Neuronal stem cell (in vitro differentiated cells): ENCODE data around the gene AMER2.

Source experiments
- DNase-seq: peaks from one replicate; pipeline ENCODE4 v3.0.0-alpha.2; 2013; ENCODE audit warnings: low spot score
- H2AFZ ChIP-seq: one replicate; pipeline ENCODE4 v1.6.1; 2013; ENCODE audit warnings: mild to moderate bottlenecking, low read length, inconsistent platforms
- H2AK5ac ChIP-seq: 2 replicates; pipeline ENCODE4 v1.6.1; 2013; ENCODE audit warnings: low read depth, mild to moderate bottlenecking, inconsistent platforms, low read length, moderate library complexity, mixed read lengths
- H2BK120ac ChIP-seq: 2 replicates; pipeline ENCODE4 v1.6.1; 2013; ENCODE audit warnings: low read depth, mild to moderate bottlenecking, inconsistent platforms, low read length, moderate library complexity, mixed read lengths
- H2BK12ac ChIP-seq: one replicate; pipeline ENCODE4 v1.6.1; 2013; ENCODE audit warnings: low read length, inconsistent platforms
- H2BK15ac ChIP-seq: 2 replicates; pipeline ENCODE4 v1.6.1; 2013; ENCODE audit warnings: mild to moderate bottlenecking, low read length, inconsistent platforms, mixed read lengths
- H2BK5ac ChIP-seq: one replicate; pipeline ENCODE4 v1.6.1; 2013; ENCODE audit warnings: inconsistent platforms, mild to moderate bottlenecking, low read length, moderate library complexity
- H3K14ac ChIP-seq: one replicate; pipeline ENCODE4 v1.6.1; 2013; ENCODE audit warnings: low read length, inconsistent platforms
- H3K18ac ChIP-seq: 2 replicates; pipeline ENCODE4 v1.6.1; 2013; ENCODE audit warnings: low read length, inconsistent platforms
- H3K23ac ChIP-seq: 2 replicates; pipeline ENCODE4 v1.6.1; 2013; ENCODE audit warnings: low read depth, mild to moderate bottlenecking, mixed read lengths, low read length, inconsistent platforms; ENCODE audit not compliant: poor library complexity
- H3K27ac ChIP-seq: replicated peaks from 3 replicates; pipeline ENCODE4 v1.5.1; 2013; ENCODE audit warnings: low read length, inconsistent platforms
- H3K27me3 ChIP-seq, 3 experiments: 2 replicates each; pipeline ENCODE4 v1.6.1; 2013; ENCODE audit warnings: low read length in 3 of 3, mild to moderate bottlenecking in 2 of 3, inconsistent platforms in 1 of 3, low read depth in 1 of 3, mixed read lengths in 1 of 3, moderate library complexity in 1 of 3; ENCODE audit not compliant: control insufficient read depth in 3 of 3, insufficient read depth in 3 of 3
- H3K36me3 ChIP-seq, 2 donors: replicated peaks in 1 of 2; 2 replicates each; pipeline ENCODE4 v1.6.1; 2013; ENCODE audit warnings: low read length in 2 of 2; ENCODE audit not compliant: control insufficient read depth in 2 of 2, insufficient read depth in 2 of 2
- H3K4ac ChIP-seq: 2 replicates; pipeline ENCODE4 v1.6.1; 2013; ENCODE audit warnings: inconsistent platforms, mild to moderate bottlenecking, low read length, moderate library complexity
- H3K4me1 ChIP-seq, 2 donors: 1 replicate in 1 of 2; 2 replicates in 1 of 2; pipeline ENCODE4 v1.6.1; 2013; ENCODE audit warnings: low read length in 2 of 2, low read depth in 1 of 2; ENCODE audit not compliant: control insufficient read depth in 2 of 2, insufficient read depth in 1 of 2
- H3K4me2 ChIP-seq: one replicate; pipeline ENCODE4 v1.6.1; 2013; ENCODE audit warnings: mild to moderate bottlenecking, low read length, inconsistent platforms; ENCODE audit not compliant: insufficient read depth, poor library complexity, severe bottlenecking
- H3K4me3 ChIP-seq, 2 donors: 2 replicates each; pipeline ENCODE4 v1.5.1; 2013; ENCODE audit warnings: low read length in 2 of 2, mild to moderate bottlenecking in 2 of 2, inconsistent platforms in 1 of 2, moderate library complexity in 1 of 2
- H3K79me1 ChIP-seq: one replicate; pipeline ENCODE4 v1.6.1; 2013; ENCODE audit warnings: low read depth, mild to moderate bottlenecking, inconsistent platforms, low read length, moderate library complexity
- H3K9ac ChIP-seq: one replicate; pipeline ENCODE4 v1.6.1; 2013; ENCODE audit warnings: mild to moderate bottlenecking, low read depth, low read length, inconsistent platforms; ENCODE audit not compliant: poor library complexity
- H3K9me3 ChIP-seq, 2 donors: replicated peaks in 1 of 2; 2 replicates each; pipeline versions ENCODE3 to v1.6.1; 2013; ENCODE audit warnings: low read length in 2 of 2, mild to moderate bottlenecking in 2 of 2, inconsistent platforms in 1 of 2, low read depth in 1 of 2, mixed read lengths in 1 of 2, moderate library complexity in 1 of 2; ENCODE audit not compliant: control insufficient read depth in 2 of 2, insufficient read depth in 1 of 2
- H4K8ac ChIP-seq: one replicate; pipeline ENCODE4 v1.6.1; 2013; ENCODE audit warnings: low read depth, mild to moderate bottlenecking, inconsistent platforms, low read length, moderate library complexity
- H4K91ac ChIP-seq: one replicate; pipeline ENCODE4 v1.6.1; 2013; ENCODE audit warnings: low read length, low read depth, mild to moderate bottlenecking, inconsistent platforms; ENCODE audit not compliant: poor library complexity
- WGBS, 2 donors: extraction: QIAGEN DNeasy Blood & Tissue Kit; methylation state at CpG; one replicate each; pipeline ENCODE4 v1.1.7; 2013; ENCODE audit warnings: missing lambda C conversion rate in 2 of 2, mixed read lengths in 1 of 2; ENCODE audit not compliant: insufficient read length in 2 of 2, insufficient replicate concordance in 1 of 2; ENCODE audit errors: extremely low coverage in 2 of 2; 5-methylcytosine and 5-hydroxymethylcytosine counted together

The AMER2 gene

GRCh38 chr13:25171170-25171516 is 945 bp downstream of the AMER2 start:
- Histone ChIP-seq H4K91ac (no peak overlapping the region), H3K14ac (no peak overlapping the region), H2AK5ac (no peak overlapping the region), H2AFZ (peak overlapping the region; percentile 83), H3K4me2 (peak overlapping the region; percentile 97), H2BK5ac (no peak overlapping the region), H3K18ac (peak overlapping the region; percentile 91), H2BK12ac (no peak overlapping the region), H3K27me3 (peaks cover 16 to 31% (median 24%) of the 10 kb centered on the region in 3 experiments), H2BK120ac (no peak overlapping the region), H3K79me1 (no peaks in the 10 kb centered on the region), H3K4ac (no peak overlapping the region), H3K23ac (no peak overlapping the region), H3K9ac (peak overlapping the region; percentile 26), H3K27ac (no peak overlapping the region), H2BK15ac (no peak overlapping the region), H3K4me3 (peak overlapping the region; percentile 44 to 81), H3K4me1 (peaks cover 4 to 5% of the 10 kb centered on the region in 2 donors), H3K36me3 (no peaks in the 10 kb centered on the region), H4K8ac (no peak overlapping the region), H3K9me3 (peaks cover 6 to 15% of the 10 kb centered on the region in 2 donors)
- DNase-seq = no peak
- WGBS, 2 donors = no CpG with 5 or more reads among the region's 36 CpGs

- peak overlapping the region; percentile 97 for H3K4me2 ChIP-seq
- H4K91ac ChIP-seq = no peak overlapping the region
- H3K27ac ChIP-seq = no peak overlapping the region
- H3K4me1 ChIP-seq = peaks cover 4 to 5% of the 10 kb centered on the region in 2 donors
- H2BK5ac ChIP-seq = no peak overlapping the region
- H3K4me3 ChIP-seq = peak overlapping the region; percentile 44 to 81
- H2AFZ ChIP-seq = peak overlapping the region; percentile 83
- DNase-seq = no peak
- H2BK15ac ChIP-seq = peak overlapping the region; percentile 39
- no peak overlapping the region for H3K23ac ChIP-seq
- H3K79me1 ChIP-seq = no peaks in the 10 kb centered on the region
- H4K8ac ChIP-seq = no peak overlapping the region
- H3K4ac ChIP-seq = no peak overlapping the region
- H3K36me3 ChIP-seq = no peaks in the 10 kb centered on the region
- peak overlapping the region; percentile 91 for H3K18ac ChIP-seq
- H3K9ac ChIP-seq = peak overlapping the region; percentile 84
- H3K27me3 ChIP-seq = peaks cover 16 to 31% (median 24%) of the 10 kb centered on the region in 3 experiments
- H2BK12ac ChIP-seq = no peak overlapping the region
- no peak overlapping the region for H3K14ac ChIP-seq
- no CpG with 5 or more reads among the region's 75 CpGs for WGBS, 2 donors
- peaks cover 6 to 18% of the 10 kb centered on the region in 2 donors for H3K9me3 ChIP-seq
- H2AK5ac ChIP-seq = no peak overlapping the region
- H2BK120ac ChIP-seq = no peak overlapping the region
Measured at GRCh38 chr13:25170554-25171111, 1.5 kb downstream of the AMER2 start.

- Histone ChIP-seq H3K4me2 (peak overlapping the region; percentile 97), H3K27ac (no peak overlapping the region), H2BK5ac (no peak overlapping the region), H3K9ac (no peak overlapping the region), H3K18ac (peak overlapping the region; percentile 36), H3K14ac (no peak overlapping the region), H2BK15ac (peak overlapping the region; percentile 39), H4K8ac (no peak overlapping the region), H3K79me1 (no peaks in the 10 kb centered on the region), H3K27me3 (peaks cover 16 to 31% (median 24%) of the 10 kb centered on the region in 3 experiments), H3K4ac (no peak overlapping the region), H2BK120ac (no peak overlapping the region), H2BK12ac (no peak overlapping the region), H3K9me3 (peaks cover 6 to 19% of the 10 kb centered on the region in 2 donors), H4K91ac (no peak overlapping the region), H2AK5ac (peak overlapping the region; percentile 39), H3K4me1 (peaks cover 4 to 5% of the 10 kb centered on the region in 2 donors), H2AFZ (peak overlapping the region; percentile 83), H3K23ac (peak overlapping the region; percentile 59), H3K36me3 (no peaks in the 10 kb centered on the region), H3K4me3 (peak overlapping the region in 1 of 2 donors; percentile 81)
- WGBS, 2 donors = no CpG with 5 or more reads among the region's 37 CpGs
- DNase-seq = no peak
Measured at GRCh38 chr13:25169951-25170553, 2.0 kb downstream of the AMER2 start.

GRCh38 chr13:25169356-25169755 is 2.7 kb downstream of the AMER2 start:
- no peak overlapping the region for H4K91ac ChIP-seq
- no peak overlapping the region for H3K4me2 ChIP-seq
- peaks cover 4 to 5% of the 10 kb centered on the region in 2 donors for H3K4me1 ChIP-seq
- no CpG with 5 or more reads among the region's 12 CpGs for WGBS, 2 donors
- H3K36me3 ChIP-seq = no peaks in the 10 kb centered on the region
- no peak overlapping the region for H2BK5ac ChIP-seq
- H2BK120ac ChIP-seq = no peak overlapping the region
- DNase-seq = no peak
- H3K27ac ChIP-seq = no peak overlapping the region
- no peak overlapping the region for H3K4ac ChIP-seq
- H2AFZ ChIP-seq = no peak overlapping the region
- no peak overlapping the region for H3K18ac ChIP-seq
- no peak overlapping the region for H2BK12ac ChIP-seq
- no peak overlapping the region for H3K14ac ChIP-seq
- H3K23ac ChIP-seq = no peak overlapping the region
- peaks cover 6 to 19% of the 10 kb centered on the region in 2 donors for H3K9me3 ChIP-seq
- H3K9ac ChIP-seq = no peak overlapping the region
- no peak overlapping the region for H3K4me3 ChIP-seq
- H2AK5ac ChIP-seq = no peak overlapping the region
- H4K8ac ChIP-seq = no peak overlapping the region
- H3K27me3 ChIP-seq = peaks cover 16 to 31% (median 24%) of the 10 kb centered on the region in 3 experiments
- no peaks in the 10 kb centered on the region for H3K79me1 ChIP-seq
- no peak overlapping the region for H2BK15ac ChIP-seq
